MG63 (cell line): ENCODE data around the gene AGRN. TPM values are rescaled to one million over a fixed set of nuclear protein-coding genes. Genes with fewer than 3 reads are reported as not detected.
"Not testable (repeated sequence)": the region's sequence is repeated elsewhere in the genome, so short reads cannot be mapped to it uniquely, and the experiment has no call there.

Experiments used
- DNase-seq: peaks from one replicate; pipeline ENCODE4 v3.0.0-alpha.2; 2020
- H3K27me3 ChIP-seq: fragments of 250-450 bp; sonication (Bioruptor Pico); 2 replicates; pipeline ENCODE4 v1.5.1; 2020; ENCODE audit warnings: mild to moderate bottlenecking, moderate library complexity
- H3K36me3 ChIP-seq: fragments of 250-450 bp; sonication (Bioruptor Pico); 2 replicates; pipeline ENCODE4 v1.5.1; 2020; ENCODE audit warnings: mild to moderate bottlenecking, moderate library complexity
- H3K4me3 ChIP-seq: fragments of 250-450 bp; sonication (Bioruptor Pico); 2 replicates; pipeline ENCODE4 v1.5.1; 2020; ENCODE audit warnings: mild to moderate bottlenecking, moderate library complexity
- H3K9me3 ChIP-seq: fragments of 250-450 bp; sonication (Bioruptor Pico); 2 replicates; pipeline ENCODE4 v1.5.1; 2020; ENCODE audit warnings: mild to moderate bottlenecking, moderate library complexity
- total RNA-seq: library from RNA; depleted of rRNA; stranded (reverse); fragments of >200 nt; shearing (Covaris generic); gene quantifications from 2 replicates; pipeline ENCODE4 v1.2.3, GENCODE V29; 2014; ENCODE audit warnings: low replicate concordance

The AGRN gene
- total RNA-seq, 1 experiment from 2014 or later, result 70.2 TPM

DNA sequence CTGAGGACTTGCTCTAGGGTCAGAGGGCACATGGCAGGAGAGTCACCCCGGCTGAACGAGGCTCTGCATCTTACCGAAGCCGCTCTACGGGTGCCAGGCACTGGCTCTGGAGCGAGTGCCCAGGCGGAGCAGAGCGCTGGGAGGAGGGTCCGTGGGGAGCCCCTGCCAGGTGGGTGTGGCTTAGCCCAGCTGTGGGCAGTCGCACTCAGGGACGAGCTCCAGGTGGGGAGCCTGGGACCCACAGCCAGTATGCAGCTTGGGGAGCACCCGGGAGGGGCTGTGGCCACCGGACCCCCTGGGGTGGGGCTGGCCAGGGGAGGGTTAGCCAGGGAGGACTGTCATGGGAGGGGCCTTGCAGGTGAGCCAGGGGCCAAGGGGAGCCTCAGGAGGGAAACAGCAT lies 3.8 kb downstream of the AGRN start:
- H3K9me3 ChIP-seq, result no peaks in the 10 kb centered on the region
- DNase-seq, result no peak

DNA sequence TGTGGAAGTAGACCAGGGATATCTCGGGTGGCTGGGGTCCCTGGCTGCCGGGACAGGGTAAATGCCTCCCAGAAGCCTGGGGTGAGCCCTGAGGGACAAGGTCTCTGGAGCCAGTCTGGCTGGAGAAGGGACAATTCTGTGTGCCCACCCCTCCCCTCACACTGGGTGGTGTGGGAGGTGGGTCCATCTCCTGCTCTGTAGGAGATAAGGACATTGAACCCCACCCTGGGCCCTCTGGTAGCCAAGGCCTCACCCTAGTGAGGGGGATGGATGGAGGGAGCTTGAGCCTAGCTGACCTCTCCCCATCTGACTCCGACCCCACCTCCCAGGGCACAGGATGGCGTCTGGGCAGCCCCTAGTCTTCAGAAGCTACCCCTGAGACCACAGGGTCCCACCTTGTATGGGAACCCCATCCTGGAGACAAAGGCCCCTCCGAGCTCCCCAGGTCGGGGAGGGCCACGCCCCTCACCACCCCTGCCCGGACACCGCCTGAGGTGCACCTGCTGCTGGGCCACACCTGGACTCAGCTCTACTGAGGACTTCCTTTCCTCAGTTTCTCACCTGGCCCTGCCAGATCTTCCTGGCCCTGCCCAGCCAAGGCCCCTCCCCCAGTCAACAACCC lies 4.3 kb downstream of the AGRN start:
- no peaks in the 10 kb centered on the region for H3K27me3 ChIP-seq
- no peak for DNase-seq
- no peaks in the 10 kb centered on the region for H3K9me3 ChIP-seq
- H3K36me3 ChIP-seq, result peaks cover 11% of the 10 kb centered on the region
- H3K4me3 ChIP-seq, result no peak overlapping the region

More for the DNA sequence above, 3.8 kb downstream of the AGRN start:
- Histone ChIP-seq H3K36me3 (peaks cover 11% of the 10 kb centered on the region), H3K4me3 (no peak overlapping the region), H3K27me3 (no peaks in the 10 kb centered on the region)

DNA sequence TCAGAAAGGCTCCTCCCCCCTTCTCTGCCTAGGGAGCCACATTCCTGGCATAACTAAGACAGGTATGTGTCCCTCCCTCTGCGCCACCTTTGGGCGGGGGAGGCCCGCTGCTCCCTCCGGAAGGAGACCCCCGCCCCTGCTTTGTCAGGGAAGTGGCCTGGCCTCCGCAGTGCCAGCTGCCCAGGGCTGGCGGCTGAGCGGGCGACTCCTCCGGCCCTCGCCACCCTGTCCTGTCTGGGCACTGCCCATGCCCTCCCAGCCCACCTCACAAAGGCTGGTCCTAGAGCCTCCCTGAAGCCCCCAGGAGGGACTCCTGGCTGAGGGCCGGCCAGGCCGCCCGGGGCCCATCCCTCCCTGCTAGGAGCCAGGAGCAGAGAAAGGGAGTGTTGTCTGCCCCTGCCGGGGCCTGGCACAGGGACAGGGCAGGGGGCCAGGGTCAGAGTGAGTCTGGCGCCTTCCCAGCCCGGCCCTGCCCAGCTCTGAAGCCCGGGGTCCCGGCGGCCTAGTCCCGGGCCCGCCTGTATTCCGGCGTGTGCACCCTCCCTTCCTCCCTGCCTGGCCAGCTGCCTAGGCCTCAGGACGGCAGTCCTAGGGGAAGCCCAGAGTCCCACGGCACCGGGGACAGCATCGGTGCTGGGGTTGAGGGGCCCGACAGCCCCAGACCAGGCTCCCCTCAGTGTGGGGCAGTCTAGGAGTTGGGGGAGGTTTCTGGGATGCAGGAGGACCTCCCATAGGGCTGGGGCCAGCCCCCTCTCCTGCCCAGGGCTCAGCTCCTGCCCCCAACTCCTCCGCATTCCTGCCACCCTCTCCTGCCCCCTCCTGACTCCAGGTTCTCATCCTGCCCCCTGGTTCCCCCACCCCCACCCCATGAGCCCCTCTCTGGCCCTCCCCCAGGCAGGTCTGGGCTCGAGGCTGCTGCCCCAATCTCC lies 5.1 kb downstream of the AGRN start:
- Histone ChIP-seq H3K27me3 (no peaks in the 10 kb centered on the region), H3K36me3 (peaks cover 11% of the 10 kb centered on the region), H3K4me3 (no peak overlapping the region), H3K9me3 (no peaks in the 10 kb centered on the region)
- DNase-seq, result no peak

DNA sequence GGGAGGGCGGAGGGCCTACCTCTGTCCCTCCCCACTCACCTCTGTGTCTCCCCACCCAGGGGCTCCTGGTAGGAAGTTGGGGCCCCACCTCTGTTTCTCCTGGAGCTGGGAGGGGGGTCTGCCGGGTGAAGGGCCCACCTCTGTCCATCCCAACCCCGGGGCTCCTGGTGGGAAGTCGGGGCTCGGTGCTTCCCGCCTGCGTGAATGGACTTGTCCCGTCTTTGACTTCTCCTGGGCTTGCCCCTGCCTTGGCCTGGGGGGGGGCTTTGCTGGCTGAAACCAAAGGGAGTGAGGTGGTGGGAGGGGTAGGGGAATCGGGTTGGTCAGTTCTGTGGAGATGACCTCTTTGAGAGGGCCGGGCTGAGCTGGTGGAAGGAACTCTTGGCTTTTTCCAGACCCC lies 5.8 kb downstream of the AGRN start:
- no peak for DNase-seq
- H3K36me3 ChIP-seq, result peaks cover 11% of the 10 kb centered on the region

DNA sequence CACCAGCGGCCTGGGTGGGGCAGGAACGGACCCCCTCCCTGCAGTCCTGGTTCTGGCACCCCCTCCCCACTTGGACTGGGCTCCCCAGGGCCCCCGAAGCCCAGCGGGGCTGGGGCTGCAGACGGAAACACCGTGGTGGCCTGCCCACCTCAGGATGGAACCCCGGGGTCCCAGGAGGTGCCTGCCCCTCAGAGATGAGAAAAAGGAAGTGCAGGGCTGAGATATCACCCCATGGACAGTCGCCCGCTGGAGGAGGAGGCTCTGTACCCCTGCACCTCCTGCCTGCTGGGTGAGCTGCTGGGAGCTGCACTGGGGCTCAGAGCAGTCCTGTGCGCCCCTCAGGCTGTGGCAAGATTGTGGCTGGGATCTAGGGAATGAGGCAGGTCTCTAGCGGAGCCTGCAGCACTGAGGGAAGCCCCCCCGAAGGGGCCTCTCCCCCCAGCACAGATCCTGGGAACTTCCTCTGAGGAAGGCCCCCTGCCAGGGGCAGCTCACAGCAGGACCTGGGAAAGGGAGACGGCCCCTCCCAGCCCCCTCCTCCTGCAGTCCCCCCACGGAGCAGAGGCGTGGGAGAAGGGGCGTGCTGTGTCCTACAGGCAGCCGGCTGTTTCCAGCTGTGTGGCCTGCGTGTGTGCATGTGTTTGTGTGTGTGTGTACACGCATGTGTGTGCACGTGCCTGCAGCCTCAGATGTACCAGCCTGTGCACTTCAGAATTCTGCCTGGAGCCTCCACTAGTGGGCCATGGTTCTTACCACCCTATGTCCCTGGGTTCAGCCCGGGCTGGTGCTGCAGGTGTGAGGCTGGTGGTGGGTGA lies 6.9 kb downstream of the AGRN start:
- Histone ChIP-seq H3K36me3 (peaks cover 11% of the 10 kb centered on the region), H3K27me3 (no peaks in the 10 kb centered on the region), H3K9me3 (no peaks in the 10 kb centered on the region), H3K4me3 (no peak overlapping the region)
- no peak for DNase-seq

More for the DNA sequence above, 5.8 kb downstream of the AGRN start:
- no peaks in the 10 kb centered on the region for H3K9me3 ChIP-seq
- H3K4me3 ChIP-seq, result no peak overlapping the region
- H3K27me3 ChIP-seq, result no peaks in the 10 kb centered on the region

DNA sequence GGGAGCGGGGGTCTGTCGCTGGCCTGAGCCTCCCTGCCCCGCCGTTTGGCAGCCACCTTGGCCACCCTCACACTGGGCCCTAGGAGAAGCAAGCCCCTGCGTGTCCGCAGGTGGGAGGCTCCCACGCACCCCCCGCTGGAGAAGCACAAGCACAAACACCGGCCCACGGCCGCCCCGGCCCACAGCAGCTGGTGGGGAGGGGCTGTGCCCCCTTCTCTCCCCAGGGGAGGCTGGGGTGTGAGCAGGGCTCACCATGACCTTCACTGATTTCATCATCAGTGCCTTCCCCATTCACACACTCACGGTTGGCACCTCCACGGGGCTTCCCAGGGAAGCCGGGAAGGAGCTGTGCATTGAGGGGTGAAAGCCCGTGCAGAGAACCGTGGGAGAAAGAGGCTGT lies 7.9 kb downstream of the AGRN start:
- no peaks in the 10 kb centered on the region for H3K27me3 ChIP-seq
- no peak overlapping the region for H3K4me3 ChIP-seq
- peaks cover 9% of the 10 kb centered on the region for H3K36me3 ChIP-seq
- DNase-seq, result no peak
- H3K9me3 ChIP-seq, result no peaks in the 10 kb centered on the region

DNA sequence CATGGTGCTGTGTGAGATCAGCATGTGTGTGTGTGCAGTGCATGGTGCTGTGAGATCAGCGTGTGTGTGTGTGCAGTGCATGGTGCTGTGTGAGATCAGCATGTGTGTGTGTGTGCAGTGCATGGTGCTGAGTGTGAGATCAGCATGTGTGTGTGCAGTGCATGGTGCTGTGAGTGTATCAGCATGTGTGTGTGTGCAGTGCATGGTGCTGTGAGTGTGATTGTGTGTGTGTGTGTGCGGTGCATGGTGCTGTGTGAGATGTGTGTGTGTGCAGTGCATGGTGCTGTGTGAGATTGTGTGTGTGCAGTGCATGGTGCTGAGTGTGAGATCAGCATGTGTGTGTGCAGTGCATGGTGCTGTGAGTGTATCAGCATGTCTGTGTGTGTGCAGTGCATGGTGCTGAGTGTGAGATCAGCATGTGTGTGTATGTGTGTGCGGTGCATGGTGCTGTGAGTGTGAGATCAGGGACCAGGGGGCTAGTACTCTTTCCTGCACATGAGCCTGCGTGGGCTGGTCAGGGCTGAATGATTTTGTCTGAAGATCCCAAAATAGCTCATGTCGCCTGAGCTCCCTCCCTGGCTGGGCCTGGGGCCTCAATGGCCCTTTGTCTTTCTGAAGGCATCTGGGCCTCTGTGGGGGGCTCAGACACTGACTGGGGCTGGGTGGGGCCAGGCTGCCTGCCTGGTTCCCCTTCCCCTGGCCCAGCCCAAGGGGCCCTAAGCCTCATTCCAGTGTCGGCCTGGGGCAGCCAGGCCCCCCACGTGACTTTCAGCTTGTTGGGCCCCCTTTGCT lies 11.1 kb downstream of the AGRN start:
- H3K4me3 ChIP-seq, H3K36me3 ChIP-seq, DNase-seq, H3K9me3 ChIP-seq, H3K27me3 ChIP-seq: not testable (repeated sequence)

DNA sequence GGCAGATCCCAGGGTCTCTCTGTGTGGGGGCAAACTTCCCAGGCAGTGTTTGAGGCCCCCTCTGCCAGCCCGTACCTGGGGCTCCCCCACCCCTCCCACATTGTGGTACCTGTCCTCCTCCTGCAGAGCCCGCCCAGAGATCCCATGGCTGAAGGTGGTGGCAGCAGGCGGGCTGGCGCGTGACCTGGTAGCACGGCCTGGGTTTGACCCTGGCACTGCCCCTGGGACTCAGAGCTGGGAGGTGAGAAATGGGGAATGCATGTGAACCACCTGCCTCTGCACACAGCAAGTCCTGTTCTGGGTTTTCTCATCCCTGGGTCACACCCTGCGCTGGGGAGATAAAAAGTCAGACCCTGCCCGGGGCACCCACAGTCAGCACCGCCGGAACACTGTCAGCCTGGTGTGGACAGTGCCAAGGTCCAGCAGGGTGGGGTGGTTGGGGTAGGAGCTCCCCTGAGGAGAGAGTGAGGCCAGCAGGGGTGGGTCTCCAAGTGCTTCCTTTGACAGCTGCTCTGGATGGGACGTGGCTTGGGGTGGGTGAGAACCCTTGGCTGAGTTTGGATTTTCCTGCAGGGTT lies 11.8 kb downstream of the AGRN start:
- Histone ChIP-seq H3K9me3 (no peaks in the 10 kb centered on the region), H3K4me3 (no peak overlapping the region), H3K36me3 (no peaks in the 10 kb centered on the region; the same call in 1 of the 2 replicates), H3K27me3 (no peaks in the 10 kb centered on the region)
- DNase-seq, result no peak

DNA sequence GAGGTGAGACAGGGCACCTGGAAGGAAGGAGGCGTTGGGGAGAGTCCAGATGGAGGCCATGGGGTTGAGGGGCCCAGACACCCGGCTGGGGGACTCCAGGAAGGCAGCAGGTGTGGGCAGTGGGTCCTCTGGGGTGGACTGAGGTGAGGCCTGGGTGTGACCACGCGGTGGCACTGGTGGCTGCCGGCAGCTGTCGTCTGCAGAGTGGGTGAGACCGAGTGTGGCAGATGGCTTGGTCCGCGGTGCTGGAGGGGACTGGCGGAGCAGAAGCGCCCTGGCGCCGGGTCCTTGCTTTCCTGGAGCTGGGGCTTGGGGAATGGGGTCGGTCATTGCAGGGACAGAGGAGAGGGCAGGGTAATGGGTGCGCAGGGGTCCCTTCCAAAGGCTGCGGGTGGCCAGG lies 12.5 kb downstream of the AGRN start:
- Histone ChIP-seq H3K9me3 (no peaks in the 10 kb centered on the region), H3K4me3 (no peak overlapping the region), H3K27me3 (no peaks in the 10 kb centered on the region), H3K36me3 (no peaks in the 10 kb centered on the region)
- no peak for DNase-seq

DNA sequence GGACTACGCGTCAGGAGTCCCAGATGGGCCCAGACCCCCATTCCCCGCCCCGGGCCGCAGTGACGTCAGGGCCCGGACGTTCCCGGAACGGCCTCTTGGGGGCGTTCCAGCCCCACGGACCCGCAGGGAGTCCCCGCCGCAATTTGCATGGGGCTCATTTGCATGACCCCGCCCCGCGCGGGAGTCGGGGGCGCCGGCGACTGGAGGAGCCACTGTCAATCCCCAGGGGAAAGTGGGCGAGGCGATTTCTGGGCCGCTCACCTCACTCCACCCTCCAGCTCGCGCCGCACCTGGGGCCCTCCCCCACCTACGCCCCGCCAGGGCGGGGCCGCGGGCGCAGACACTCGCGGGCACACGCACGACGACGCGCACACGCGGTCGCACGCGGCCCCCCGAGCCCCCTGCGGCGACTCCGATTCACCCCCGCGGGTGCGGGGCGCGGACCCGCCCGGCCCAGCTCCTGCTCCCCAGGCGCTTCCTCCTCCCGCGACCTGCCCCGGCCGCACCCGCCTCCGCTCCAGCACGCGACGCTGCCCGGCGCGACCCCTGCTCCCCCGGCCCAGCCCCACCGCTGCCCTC lies 13.2 kb downstream of the AGRN start:
- H3K4me3 ChIP-seq, result no peak overlapping the region

DNA sequence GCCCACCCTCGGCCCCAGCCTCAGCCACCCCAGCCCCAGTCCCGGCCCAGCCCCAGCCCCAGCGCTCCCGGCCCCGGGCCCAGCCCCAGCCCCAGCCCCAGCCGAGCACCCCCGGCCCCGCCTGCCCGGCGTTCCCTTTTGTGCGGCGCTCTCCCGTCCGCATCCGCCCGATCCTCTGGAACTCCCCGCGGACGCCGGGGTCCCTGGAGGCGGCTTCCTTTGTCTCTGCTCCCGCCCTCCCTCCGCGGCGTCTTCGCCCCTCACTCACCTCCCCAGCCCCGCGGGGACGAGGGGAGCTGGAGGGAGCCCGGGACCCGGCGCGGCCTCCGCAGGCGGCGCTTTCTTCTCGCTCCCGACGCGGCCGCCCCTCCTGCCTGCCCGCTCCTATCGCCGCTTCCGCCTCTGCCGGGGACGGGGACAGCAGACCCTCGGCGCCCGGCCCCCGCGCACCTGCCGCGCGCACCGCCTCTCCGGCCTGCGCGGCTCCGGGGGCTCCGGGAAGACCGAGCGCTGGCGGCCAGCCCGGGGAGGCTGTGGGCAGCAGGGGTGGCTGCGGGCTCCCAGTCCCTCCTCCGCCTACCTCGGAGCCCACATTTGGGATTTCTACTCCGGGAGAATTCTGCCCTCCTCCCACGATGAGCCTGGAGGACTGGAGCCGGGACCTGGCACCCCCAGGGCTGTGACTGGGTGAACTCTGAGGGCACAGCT lies 14.0 kb downstream of the AGRN start:
- H3K27me3 ChIP-seq, result no peaks in the 10 kb centered on the region
- no peak overlapping the region for H3K4me3 ChIP-seq
- H3K36me3 ChIP-seq, result no peaks in the 10 kb centered on the region
- no peak for DNase-seq
- H3K9me3 ChIP-seq, result no peaks in the 10 kb centered on the region

More for the DNA sequence above, 13.2 kb downstream of the AGRN start:
- Histone ChIP-seq H3K27me3 (no peaks in the 10 kb centered on the region), H3K36me3 (no peaks in the 10 kb centered on the region), H3K9me3 (no peaks in the 10 kb centered on the region)
- no peak for DNase-seq

DNA sequence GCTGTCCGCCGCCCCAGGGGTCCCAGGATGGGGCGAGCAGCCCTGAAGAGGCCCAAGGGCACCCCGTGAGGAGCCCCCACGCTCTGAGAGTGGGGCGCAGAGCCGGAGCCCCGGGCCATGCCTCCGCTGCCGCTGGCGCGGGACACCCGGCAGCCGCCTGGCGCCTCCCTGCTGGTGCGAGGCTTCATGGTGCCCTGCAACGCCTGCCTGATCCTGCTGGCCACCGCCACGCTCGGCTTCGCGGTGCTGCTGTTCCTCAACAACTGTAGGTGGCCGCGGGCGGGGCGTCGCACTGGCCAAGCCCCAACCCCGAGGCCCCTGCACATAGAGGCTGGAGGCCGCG lies 14.5 kb downstream of the AGRN start:
- no peaks in the 10 kb centered on the region for H3K27me3 ChIP-seq
- no peaks in the 10 kb centered on the region for H3K36me3 ChIP-seq
- H3K4me3 ChIP-seq, result no peak overlapping the region
- H3K9me3 ChIP-seq, result no peaks in the 10 kb centered on the region
- DNase-seq, result no peak

DNA sequence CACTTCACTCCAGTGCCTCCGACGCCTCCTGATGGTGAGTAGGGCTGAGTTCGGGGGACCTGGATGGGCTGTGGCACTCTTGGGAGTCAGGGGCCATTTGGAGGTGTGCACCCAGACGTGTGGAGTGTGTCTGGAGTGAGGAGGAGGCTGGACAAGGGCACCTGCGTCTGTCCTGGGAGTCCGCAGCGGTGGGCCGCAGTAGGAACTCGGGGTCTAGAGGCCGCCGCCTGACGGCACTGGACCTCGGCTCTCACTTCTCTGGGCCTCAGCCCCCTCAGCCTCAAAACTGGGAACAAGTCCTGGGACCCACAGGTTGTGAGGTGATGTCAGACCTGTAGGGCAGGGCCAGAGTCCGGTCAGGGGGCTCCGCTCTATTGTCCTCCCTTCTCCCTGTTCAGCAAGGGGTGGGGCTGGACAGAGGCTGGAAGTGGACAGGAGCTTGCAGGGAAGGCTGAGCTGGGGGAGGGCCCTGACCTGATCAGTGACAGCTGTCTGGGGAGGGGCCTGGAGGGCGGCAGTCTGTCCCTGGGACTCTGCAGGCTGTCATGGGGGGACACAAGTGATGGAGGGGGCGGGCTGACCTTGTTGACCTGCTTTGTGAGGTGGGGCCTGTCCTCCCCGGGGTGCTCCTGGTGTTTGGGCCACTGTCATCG lies 15.5 kb downstream of the AGRN start:
- Histone ChIP-seq H3K9me3 (no peaks in the 10 kb centered on the region), H3K4me3 (no peak overlapping the region), H3K36me3 (no peaks in the 10 kb centered on the region), H3K27me3 (no peaks in the 10 kb centered on the region)
- DNase-seq, result no peak

DNA sequence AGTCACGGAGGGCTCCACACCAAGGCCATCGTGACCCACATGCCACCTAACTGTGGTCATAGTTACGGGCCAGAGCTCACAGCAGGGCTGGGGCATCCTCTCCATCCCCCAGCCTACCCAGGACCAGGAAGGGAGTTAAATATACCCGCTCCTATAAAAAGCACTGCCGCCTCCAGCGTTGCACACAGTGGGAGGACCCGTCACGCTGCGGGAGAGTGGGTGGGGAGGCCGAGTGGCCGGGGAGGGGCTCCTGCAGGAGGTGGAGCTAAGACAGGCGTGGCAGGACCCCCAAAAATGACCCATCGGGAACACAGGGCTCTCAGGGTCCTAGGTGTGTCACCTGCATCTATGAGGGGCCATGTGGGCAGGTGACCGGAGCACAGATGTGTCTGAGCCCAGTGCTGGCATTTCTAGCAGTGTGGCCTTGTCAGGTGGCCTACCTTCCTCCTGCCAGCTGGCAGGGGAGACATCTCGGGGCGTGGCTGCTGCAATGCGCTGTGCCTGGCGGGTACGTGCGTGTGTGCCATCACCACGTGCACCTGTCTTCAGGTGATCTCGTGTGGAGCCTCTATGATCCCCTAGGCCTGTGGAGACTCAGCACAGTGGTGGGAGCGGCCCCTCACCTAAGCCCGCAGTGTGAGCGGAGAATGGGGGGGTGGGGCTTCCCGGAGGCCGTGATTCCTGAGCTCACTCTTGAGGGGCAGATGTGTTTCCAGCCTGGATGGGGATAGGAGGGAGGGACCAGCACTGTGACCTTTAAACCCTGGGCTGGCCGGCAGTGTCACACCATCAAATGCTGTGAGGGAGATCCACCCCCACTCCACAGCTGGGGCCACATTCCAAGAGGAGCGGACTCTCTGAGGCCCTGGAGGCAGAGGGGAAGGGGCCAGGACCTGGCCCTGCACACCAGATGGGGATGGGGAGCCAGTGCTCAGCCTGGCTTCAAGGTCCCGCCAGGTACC lies 17.7 kb downstream of the AGRN start:
- H3K27me3 ChIP-seq, result no peaks in the 10 kb centered on the region
- no peak for DNase-seq
- peaks cover 3% of the 10 kb centered on the region; the same call in 1 of the 2 replicates for H3K36me3 ChIP-seq
- H3K4me3 ChIP-seq, result no peak overlapping the region
- H3K9me3 ChIP-seq, result no peaks in the 10 kb centered on the region
